HG03457 (cell line): ENCODE data around the gene NRG3.
"Not testable (repeated sequence)": the region's sequence is repeated elsewhere in the genome, so short reads cannot be mapped to it uniquely, and the experiment has no call there.

Experiments used
- ATAC-seq: cut with Tn5 transposase; IDR thresholded peaks from one replicate; pipeline ENCODE4 v1.9.1; 2021; ENCODE audit warnings: moderate number of reproducible peaks; ENCODE audit not compliant: unreplicated experiment

The NRG3 gene

GRCh38 chr10:81953420-81953819 lies 78.4 kb downstream of the NRG3 start:
- no peak for ATAC-seq

- ATAC-seq = no peak
These were observed 83.0 kb downstream of the NRG3 start for GRCh38 chr10:81957976-81958375.

GRCh38 chr10:81959016-81959415 lies 84.0 kb downstream of the NRG3 start:
- no peak for ATAC-seq

DNA sequence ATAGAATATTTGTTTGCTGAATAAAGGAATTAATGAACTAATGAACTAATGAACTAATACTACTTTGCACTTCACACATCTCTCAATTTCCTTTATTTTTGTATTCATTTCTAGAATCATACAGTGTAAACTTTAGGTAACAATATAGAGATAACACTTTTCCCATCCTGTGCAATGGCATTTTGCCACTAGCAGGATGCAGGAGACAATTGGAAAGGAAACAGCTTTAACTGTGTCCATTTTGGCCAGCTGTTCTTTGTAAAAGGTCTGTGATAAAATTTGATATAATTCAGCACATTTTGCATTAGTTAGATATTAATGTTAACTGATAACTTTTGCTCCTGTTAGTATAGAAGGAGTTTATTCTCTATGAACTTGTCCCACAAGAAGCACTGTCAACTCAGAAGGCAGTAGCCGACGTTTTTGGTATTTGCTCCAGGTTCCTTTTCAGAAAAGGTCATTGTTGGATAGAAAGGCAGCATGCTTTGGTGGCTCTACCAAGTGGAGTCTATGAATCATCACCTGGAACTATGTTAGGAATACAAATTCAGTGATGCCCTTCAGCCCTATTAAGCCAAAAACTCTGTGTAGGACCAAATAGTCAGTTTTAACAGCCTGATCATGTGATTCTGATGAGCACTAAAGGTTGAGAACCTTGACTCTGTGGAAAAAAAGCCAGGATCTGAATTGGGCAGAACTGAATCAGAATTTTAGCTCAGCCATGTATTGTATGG lies 86.6 kb downstream of the NRG3 start:
- ATAC-seq = no peak

DNA sequence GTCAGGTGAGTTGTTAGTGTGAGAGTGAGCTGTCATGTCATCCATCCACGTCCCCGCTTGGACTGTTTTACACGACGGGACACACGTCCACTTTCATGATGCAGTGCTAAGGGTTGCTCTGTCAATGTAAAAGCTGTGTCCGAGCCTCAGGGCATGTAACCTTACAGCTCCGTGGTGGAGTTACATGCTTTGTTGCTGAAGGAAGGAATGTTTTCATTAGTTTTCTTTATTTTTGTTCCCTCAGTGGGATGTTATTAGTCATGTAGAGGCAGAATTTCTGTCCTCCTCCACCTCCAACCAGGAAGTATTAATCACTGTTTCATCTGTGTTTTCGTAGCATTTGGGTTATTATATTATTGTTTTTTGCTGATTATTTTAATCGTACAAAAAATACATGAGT lies 88.6 kb downstream of the NRG3 start:
- ATAC-seq = no peak

DNA sequence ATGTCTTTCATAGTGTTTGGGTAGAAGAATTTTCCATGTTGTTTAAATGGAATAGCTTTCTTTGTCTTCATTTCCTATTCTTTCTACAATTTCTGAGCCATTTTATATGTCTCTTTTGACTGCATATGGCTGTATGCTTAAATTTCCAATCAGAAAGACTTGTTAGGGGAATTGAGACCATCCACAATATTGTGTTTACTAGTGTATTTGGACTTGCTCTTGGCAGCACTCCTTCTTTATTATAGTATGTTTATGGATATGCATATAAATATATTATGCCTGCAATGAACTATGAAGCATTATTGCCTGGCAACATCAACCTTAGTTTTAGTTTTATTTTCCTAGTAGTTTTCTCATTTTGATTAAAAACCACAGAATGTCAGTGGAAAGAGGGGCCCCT lies 92.7 kb downstream of the NRG3 start:
- ATAC-seq = no peak

GRCh38 chr10:81969136-81969535 lies 94.1 kb downstream of the NRG3 start:
- no peak for ATAC-seq

DNA sequence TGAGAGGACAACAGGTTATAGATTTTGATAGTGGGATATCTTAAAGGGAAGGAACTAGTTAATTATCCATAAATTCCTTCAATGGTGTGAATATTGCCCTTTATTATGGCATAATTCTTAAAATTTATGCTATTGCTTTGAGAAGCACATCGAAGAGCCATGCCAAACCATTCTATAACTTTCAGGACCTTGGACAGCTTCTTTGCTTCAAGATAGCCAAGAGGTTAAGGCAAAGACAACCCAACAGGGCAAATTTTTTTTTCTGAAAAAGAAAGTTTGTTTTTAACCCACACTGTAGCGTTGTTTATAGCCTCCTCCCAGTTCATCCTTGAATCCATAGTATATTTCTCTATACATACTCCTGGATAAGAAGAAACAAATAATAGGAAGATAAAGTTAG lies 103.2 kb downstream of the NRG3 start:
- no peak for ATAC-seq

GRCh38 chr10:81981724-81982123 lies 106.7 kb downstream of the NRG3 start:
- no peak for ATAC-seq

DNA sequence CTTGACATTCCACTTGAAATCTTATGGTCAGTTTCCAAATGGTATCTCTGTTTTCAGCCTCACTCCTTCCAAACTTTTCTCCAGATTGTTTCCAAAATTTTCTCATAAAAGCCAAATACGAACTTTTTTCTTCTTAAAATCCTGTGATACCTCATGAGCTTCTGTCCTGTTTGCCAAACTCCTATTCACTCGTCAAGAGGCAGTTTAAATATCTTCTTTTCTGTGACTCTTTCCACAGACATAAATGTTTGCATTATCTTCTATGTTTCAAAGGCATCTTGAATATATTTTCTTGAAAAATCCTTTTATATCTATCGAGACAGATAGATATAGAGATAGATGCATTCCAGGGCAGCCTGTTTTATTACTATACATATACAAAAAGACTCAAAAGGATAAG lies 109.4 kb downstream of the NRG3 start:
- no peak for ATAC-seq

DNA sequence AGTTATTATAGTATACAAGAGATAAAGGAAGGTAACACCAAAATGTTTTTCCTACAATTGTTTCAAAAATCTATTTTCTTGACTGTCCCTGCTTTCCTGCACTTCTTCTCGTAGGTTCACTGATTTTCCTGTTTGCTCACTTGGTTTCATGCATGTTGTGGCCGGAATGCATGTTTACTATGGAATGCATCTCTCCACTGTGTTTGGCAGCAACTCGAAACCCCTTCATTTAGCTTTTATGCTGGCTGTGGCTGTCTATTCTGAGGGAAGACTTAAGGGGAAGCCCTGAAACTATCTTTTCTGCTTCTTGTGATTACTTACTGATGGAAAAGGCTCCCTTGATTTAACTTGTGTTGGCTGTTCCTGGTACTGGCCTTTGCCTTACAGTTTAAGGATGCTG lies 120.3 kb downstream of the NRG3 start:
- ATAC-seq = no peak

GRCh38 chr10:81996927-81997326 lies 121.9 kb downstream of the NRG3 start:
- ATAC-seq = no peak

DNA sequence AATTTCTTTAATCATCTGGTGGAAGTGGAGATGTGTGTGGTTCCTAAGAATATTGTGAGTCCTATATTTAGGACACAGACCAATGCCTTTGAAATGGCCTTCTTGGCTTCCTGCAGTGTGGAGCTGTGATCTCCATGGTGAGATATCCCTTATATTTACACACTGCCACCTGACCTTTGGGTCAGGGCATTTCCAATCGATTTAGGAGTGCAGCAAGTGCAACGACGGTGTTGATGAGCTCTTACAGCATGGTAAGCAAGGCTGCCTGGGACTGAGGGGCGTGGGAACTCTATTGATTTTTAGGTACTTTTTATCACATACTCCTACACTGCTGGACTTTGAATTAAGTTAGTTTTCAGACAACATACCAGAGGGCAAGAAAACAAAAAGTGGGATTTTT lies 146.0 kb downstream of the NRG3 start:
- ATAC-seq = no peak

DNA sequence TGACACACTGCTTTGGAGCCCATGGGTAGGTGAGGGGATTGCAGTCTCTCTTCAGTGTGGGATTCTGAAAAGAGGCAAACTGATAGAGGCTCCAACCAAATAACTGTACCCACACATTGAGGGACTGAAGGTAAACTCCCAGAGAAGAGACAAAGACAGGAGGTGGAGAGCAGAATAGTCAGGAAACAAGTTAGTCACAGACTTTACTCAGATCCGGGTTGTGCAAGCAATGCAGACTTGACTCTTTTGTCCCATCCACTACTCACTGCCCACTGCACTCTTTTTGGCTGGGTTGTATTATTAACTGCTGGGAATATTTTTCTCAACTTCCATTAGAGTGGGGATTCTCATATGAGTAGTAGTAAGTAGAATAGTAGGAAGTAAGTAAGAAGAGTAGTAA lies 152.7 kb downstream of the NRG3 start:
- no peak for ATAC-seq

- no peak for ATAC-seq
These were observed 162.1 kb downstream of the NRG3 start for GRCh38 chr10:82037076-82037475.

DNA sequence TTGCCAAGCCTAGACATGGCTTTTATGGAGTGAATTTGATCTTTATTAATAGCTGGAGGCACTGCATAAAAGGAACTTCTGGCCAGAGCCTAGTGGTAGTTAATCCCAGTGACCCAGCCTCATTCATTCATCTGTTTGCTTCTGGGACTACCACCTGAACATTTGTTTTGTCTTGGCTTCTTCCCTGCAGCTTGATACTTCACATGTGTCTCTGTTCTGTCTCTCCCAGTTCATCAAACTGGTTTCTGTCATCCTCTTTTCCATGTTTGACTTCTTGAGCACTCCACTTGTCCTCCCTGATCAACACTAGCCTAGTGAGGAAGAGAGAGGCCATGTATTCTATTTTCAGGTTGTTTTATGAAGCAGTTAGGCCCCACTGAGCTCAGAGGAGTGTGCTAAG lies 163.6 kb downstream of the NRG3 start:
- ATAC-seq = no peak

GRCh38 chr10:82040336-82040735 lies 165.3 kb downstream of the NRG3 start:
- ATAC-seq = no peak

- no peak for ATAC-seq
These were observed 166.0 kb downstream of the NRG3 start for GRCh38 chr10:82041018-82041417.

- no peak for ATAC-seq
These were observed 181.4 kb downstream of the NRG3 start for GRCh38 chr10:82056391-82056790.

DNA sequence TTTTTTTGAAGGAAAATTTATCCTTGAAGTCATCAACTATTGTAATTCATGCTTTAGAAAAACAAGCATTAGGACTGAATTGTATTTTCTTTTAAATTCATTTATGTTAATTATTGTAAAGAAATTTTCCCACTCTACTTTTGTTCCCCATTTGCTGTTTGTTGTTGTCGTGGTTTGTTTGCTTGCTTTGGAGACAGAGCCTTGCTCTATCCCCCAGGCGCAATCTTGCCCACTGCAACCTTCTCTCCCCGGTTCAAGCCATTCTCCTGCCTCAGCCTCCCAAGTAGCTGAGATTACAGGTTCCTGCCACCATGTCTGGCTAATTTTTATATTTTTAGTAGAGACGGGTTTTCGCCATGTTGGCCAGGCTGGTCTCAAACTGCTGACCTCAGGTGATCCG lies 192.2 kb downstream of the NRG3 start:
- ATAC-seq = not testable (repeated sequence)

GRCh38 chr10:82068501-82068900 lies 193.5 kb downstream of the NRG3 start:
- no peak for ATAC-seq

- ATAC-seq = peak; percentile 61
These were observed 196.2 kb downstream of the NRG3 start for GRCh38 chr10:82071231-82071630.

DNA sequence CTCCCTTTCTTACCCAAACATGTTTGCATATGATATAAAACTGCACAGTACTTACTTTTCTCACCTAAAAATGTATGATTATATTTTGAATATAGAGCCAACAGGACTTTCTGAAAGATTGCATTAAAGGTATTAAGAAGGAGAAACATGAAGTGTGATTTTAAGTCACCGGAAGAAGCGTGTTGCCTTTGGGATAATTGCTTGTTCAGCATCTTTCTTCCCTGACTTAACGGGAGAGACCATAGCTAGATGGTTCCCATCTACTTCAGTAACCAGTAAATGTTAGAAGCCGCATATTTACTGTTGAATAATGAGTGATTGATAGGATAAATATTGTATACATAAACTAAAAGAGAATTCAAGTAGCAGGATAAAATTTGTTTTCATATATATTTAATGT lies 197.1 kb downstream of the NRG3 start:
- no peak for ATAC-seq
